IMR-90 (cell line): ENCODE data around the gene CFAP161. TPM values are rescaled to one million over a fixed set of nuclear protein-coding genes. Genes with fewer than 3 reads are reported as not detected.

Experiments
- ATAC-seq: fragments of 200-7000 bp; cut with Tn5 transposase; 2 replicates; pipeline ENCODE4 v1.9.1; 2020; ENCODE audit warnings: low read depth, mild to moderate bottlenecking, moderate library complexity
- BruUV-seq: library from RNA; stranded (reverse); fragments of 400-500 nt; replicated peaks from 2 replicates; lab custom pipeline; 2021; lab: Mats Ljungman, UMichigan
- CTCF ChIA-PET: fragments of 300-600 bp; formaldehyde crosslinking; extraction: SDS; loops from one replicate; lab custom pipeline; 2021; ENCODE audit warnings: antibody characterized with exemption; lab: Yijun Ruan, JAX
- POLR2A ChIA-PET: fragments of 300-600 bp; sonication (Branson Sonifier 250); formaldehyde crosslinking; loops from one replicate; lab custom pipeline; 2022; ENCODE audit warnings: antibody characterized with exemption; ENCODE audit not compliant: unreplicated experiment; lab: Charles Lee
- DNase-seq: peaks from one replicate; pipeline ENCODE4 v3.0.0; 2013
- H2AFZ ChIP-seq: replicated peaks from 2 replicates; pipeline ENCODE3; 2013; ENCODE audit warnings: low read length, mild to moderate bottlenecking; ENCODE audit not compliant: poor library complexity
- H2AK5ac ChIP-seq: 2 replicates; pipeline ENCODE4 v1.6.1; 2013; ENCODE audit warnings: low read depth, low read length, inconsistent platforms
- H2AK9ac ChIP-seq: replicated peaks from 2 replicates; pipeline ENCODE3; 2013; ENCODE audit warnings: mild to moderate bottlenecking, low read depth, low read length, moderate library complexity; ENCODE audit not compliant: poor library complexity
- H2BK120ac ChIP-seq: 2 replicates; pipeline ENCODE4 v1.6.1; 2013; ENCODE audit warnings: low read depth, low read length, inconsistent platforms
- H2BK15ac ChIP-seq: 3 replicates; pipeline ENCODE4 v1.6.1; 2013; ENCODE audit warnings: low read depth, low read length, inconsistent platforms
- H2BK20ac ChIP-seq: 2 replicates; pipeline ENCODE4 v1.6.1; 2013; ENCODE audit warnings: low read depth, mild to moderate bottlenecking, inconsistent platforms, low read length, moderate library complexity
- H2BK5ac ChIP-seq: 2 replicates; pipeline ENCODE4 v1.6.1; 2013; ENCODE audit warnings: mild to moderate bottlenecking, low read depth, low read length, inconsistent platforms; ENCODE audit not compliant: poor library complexity, severe bottlenecking
- H3K14ac ChIP-seq: replicated peaks from 2 replicates; pipeline ENCODE4 v1.6.1; 2013; ENCODE audit warnings: low read depth, low read length, inconsistent platforms
- H3K18ac ChIP-seq: 2 replicates; pipeline ENCODE4 v1.6.1; 2013; ENCODE audit warnings: low read depth, low read length, control low read depth
- H3K23ac ChIP-seq: 2 replicates; pipeline ENCODE4 v1.6.1; 2013; ENCODE audit warnings: low read depth, low read length, inconsistent platforms
- H3K27ac ChIP-seq: 2 replicates; pipeline ENCODE4 v1.5.1; 2013; ENCODE audit warnings: mild to moderate bottlenecking, control low read depth, low read length; ENCODE audit not compliant: insufficient read depth
- H3K27me3 ChIP-seq: 2 replicates; pipeline ENCODE4 v1.6.1; 2013; ENCODE audit warnings: low read length; ENCODE audit not compliant: control insufficient read depth, insufficient read depth
- H3K36me3 ChIP-seq: 2 replicates; pipeline ENCODE4 v1.6.1; 2013; ENCODE audit warnings: low read length, mixed read lengths; ENCODE audit not compliant: control insufficient read depth, insufficient read depth
- H3K4ac ChIP-seq: 2 replicates; pipeline ENCODE4 v1.6.1; 2013; ENCODE audit warnings: low read depth, low read length, inconsistent platforms
- H3K4me1 ChIP-seq: 2 replicates; pipeline ENCODE4 v1.6.1; 2013; ENCODE audit warnings: low read length, mixed read lengths; ENCODE audit not compliant: control insufficient read depth, insufficient read depth
- H3K4me2 ChIP-seq: 2 replicates; pipeline ENCODE4 v1.6.1; 2013; ENCODE audit warnings: low read depth, mild to moderate bottlenecking, control low read depth, low read length, moderate library complexity
- H3K4me3 ChIP-seq: 2 replicates; pipeline ENCODE4 v1.5.1; 2013; ENCODE audit warnings: low read depth, mild to moderate bottlenecking, control low read depth, low read length, moderate library complexity; ENCODE audit not compliant: insufficient read depth
- H3K56ac ChIP-seq: 2 replicates; pipeline ENCODE4 v1.6.1; 2013; ENCODE audit warnings: low read length, inconsistent platforms; ENCODE audit not compliant: insufficient read depth; ENCODE audit errors: extremely low read depth
- H3K79me1 ChIP-seq, 2 experiments: 2 replicates each; pipeline ENCODE4 v1.6.1; 2013; ENCODE audit warnings: low read length in 2 of 2, inconsistent platforms in 1 of 2, low read depth in 1 of 2
- H3K9ac ChIP-seq: 2 replicates; pipeline ENCODE4 v1.6.1; 2013; ENCODE audit warnings: low read depth, low read length, control low read depth
- H3K9me1 ChIP-seq: 2 replicates; pipeline ENCODE4 v1.6.1; 2013; ENCODE audit warnings: low read length, inconsistent platforms; ENCODE audit not compliant: insufficient read depth
- H3K9me3 ChIP-seq: 2 replicates; pipeline ENCODE4 v1.6.1; 2013; ENCODE audit warnings: low read length; ENCODE audit not compliant: control insufficient read depth, insufficient read depth
- H4K20me1 ChIP-seq: 2 replicates; pipeline ENCODE4 v1.6.1; 2013; ENCODE audit warnings: low read length, inconsistent platforms; ENCODE audit not compliant: insufficient read depth
- H4K5ac ChIP-seq: 2 replicates; pipeline ENCODE4 v1.6.1; 2013; ENCODE audit warnings: mild to moderate bottlenecking, low read depth, low read length, control low read depth
- H4K8ac ChIP-seq, 2 experiments: 2 replicates each; pipeline ENCODE4 v1.6.1; 2013; ENCODE audit warnings: low read depth in 2 of 2, low read length in 2 of 2, control low read depth in 1 of 2, inconsistent platforms in 1 of 2
- H4K91ac ChIP-seq: 2 replicates; pipeline ENCODE4 v1.6.1; 2013; ENCODE audit warnings: low read depth, low read length, inconsistent platforms; ENCODE audit not compliant: insufficient read depth
- BHLHE40 ChIP-seq: fragments of 150-350 bp; IDR thresholded peaks from 2 replicates; pipeline ENCODE4 v1.6.1; 2016; ENCODE audit warnings: mild to moderate bottlenecking, low read depth, low read length
- CEBPB ChIP-seq: IDR thresholded peaks from 2 replicates; pipeline ENCODE4 v1.6.1; 2012; ENCODE audit warnings: low read depth, low read length, improper control_type of control experiment
- FOS ChIP-seq: fragments of 150-350 bp; IDR thresholded peaks from 2 replicates; pipeline ENCODE4 v1.6.1; 2016; ENCODE audit warnings: low read depth, low read length
- MAZ ChIP-seq: IDR thresholded peaks from 2 replicates; pipeline ENCODE4 v1.6.1; 2012; ENCODE audit warnings: low read depth, mild to moderate bottlenecking, low read length, improper control_type of control experiment, moderate library complexity, borderline replicate concordance
- NFE2L2 ChIP-seq: fragments of 150-350 bp; IDR thresholded peaks from 2 replicates; pipeline ENCODE4 v1.6.1; 2016; ENCODE audit warnings: low read depth, mild to moderate bottlenecking, low read length
- POLR2A ChIP-seq: IDR thresholded peaks from 2 replicates; pipeline ENCODE4 v1.6.1; 2012; ENCODE audit warnings: mild to moderate bottlenecking, low read depth, low read length
- RAD21 ChIP-seq: IDR thresholded peaks from 2 replicates; pipeline ENCODE4 v1.6.1; 2012; ENCODE audit warnings: low read length, improper control_type of control experiment
- RCOR1 ChIP-seq: IDR thresholded peaks from 2 replicates; pipeline ENCODE4 v1.6.1; 2012; ENCODE audit warnings: mild to moderate bottlenecking, low read length, improper control_type of control experiment; ENCODE audit not compliant: insufficient replicate concordance
- RFX5 ChIP-seq: IDR thresholded peaks from 2 replicates; pipeline ENCODE4 v1.8.0; 2012; ENCODE audit warnings: low read depth, mild to moderate bottlenecking, low read length, moderate library complexity
- SMC3 ChIP-seq: fragments of 150-350 bp; IDR thresholded peaks from 2 replicates; pipeline ENCODE4 v1.6.1; 2016; ENCODE audit warnings: low read depth, mild to moderate bottlenecking, antibody characterized with exemption, low read length, moderate library complexity
- WGBS, 2 experiments: methylation state at CpG; one replicate each; pipeline versions ENCODE4 v1.1.5 to v1.1.7; 2013; ENCODE audit warnings: missing lambda C conversion rate in 2 of 2; ENCODE audit not compliant: insufficient read length in 1 of 2; ENCODE audit errors: extremely low coverage in 2 of 2; 5-methylcytosine and 5-hydroxymethylcytosine counted together
- dilution Hi-C: fragments of 300-500 bp; cut with HindIII; formaldehyde crosslinking; loops from one replicate; pipeline ENCODE4 v1.14.3; 2018; ENCODE audit warnings: low sequenced_read_pairs; ENCODE audit not compliant: unreplicated experiment
- in situ Hi-C: fragments of 300-500 bp; cut with MboI; formaldehyde crosslinking; loops from 3 replicates; pipeline ENCODE4 v1.14.3; 2019; ENCODE audit warnings: low sequenced_read_pairs, inconsistent platforms, mixed read lengths
- intact Hi-C: fragments of 100-400 bp; cut with micrococcal nuclease; formaldehyde crosslinking; loops from 2 replicates; pipeline ENCODE4 v1.10.0; 2022
- polyA plus RNA-seq, 3 experiments: library from polyadenylated mRNA; depleted of rRNA; stranded (reverse); fragments of >200 nt; gene quantifications; 2 replicates each; pipeline ENCODE4 v1.2.3, GENCODE V29; 2012; ENCODE audit warnings: low replicate concordance in 1 of 3
- total RNA-seq: library from RNA; depleted of rRNA; stranded (reverse); fragments of >200 nt; gene quantifications from 2 replicates; pipeline ENCODE4 v1.2.3, GENCODE V29; 2012
- TF ChIP-seq, protein P1 (sequence below): fragments of 150-350 bp; IDR thresholded peaks from 2 replicates; pipeline ENCODE4 v1.6.1; 2017; ENCODE audit warnings: mild to moderate bottlenecking, antibody characterized with exemption, low read length, low read depth

CFAP161 gene
- total and polyA plus RNA-seq, 2 of the 4 experiments (the other 2 are of a cell fraction) = not detected

DNA sequence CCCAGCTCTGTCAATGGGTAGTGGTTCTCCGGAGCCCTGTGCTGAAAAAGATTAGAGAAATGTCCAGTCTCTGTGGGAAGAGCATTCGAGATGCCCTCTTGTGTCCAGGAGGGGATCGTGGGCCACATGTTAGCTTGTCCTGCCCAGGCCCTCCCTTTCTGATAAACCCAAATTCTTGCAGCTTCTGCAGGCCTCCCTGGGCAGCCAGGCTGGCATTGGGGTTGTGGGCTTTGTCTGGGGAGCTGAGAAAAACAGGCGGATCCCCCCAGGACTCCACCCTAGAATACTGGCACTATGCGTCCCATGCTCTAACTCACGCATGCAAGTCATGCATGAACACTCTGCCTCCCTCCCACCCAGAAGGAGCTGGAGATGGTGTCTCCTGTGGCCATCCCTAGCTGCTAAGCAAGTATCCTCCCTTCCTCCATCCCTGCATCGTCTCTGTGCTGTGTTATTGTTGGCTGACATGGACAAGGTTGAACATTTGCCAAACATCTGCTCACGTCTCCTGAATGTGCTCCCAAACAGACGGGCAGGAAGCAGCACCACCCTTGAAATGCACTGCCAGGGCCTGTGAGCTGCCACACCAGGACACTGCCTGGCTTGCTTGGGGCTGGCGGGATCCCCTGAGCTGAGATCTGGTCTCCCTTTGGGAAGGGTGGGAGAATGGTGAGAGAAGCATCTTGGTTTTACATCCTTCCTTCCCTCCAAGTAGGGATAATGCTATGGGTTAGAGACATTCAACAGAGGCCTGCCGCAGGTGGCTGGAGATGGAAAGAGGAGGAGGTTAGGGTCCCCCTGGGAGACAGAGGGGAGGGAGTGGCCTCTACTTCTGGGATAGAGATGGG is 26.5 kb downstream of the CFAP161 start:
- Histone ChIP-seq H2AFZ (peak overlapping the region; percentile 71), H4K5ac (peak overlapping the region; percentile 80), H2BK15ac (peak overlapping the region; percentile 81; the same call in 2 of the 3 replicates), H3K36me3 (no peaks in the 10 kb centered on the region), H3K4ac (peak overlapping the region; percentile 98), H3K4me2 (no peak overlapping the region), H3K23ac (peak overlapping the region; percentile 70), H3K56ac (peak overlapping the region; percentile 39; the same call in 1 of the 2 replicates), H3K14ac (peak overlapping the region; percentile 88), H3K18ac (peak overlapping the region; percentile 71), H3K9me1 (peaks cover 35% of the 10 kb centered on the region), H4K8ac (peak overlapping the region; percentile 22 to 80), H3K4me1 (peaks cover 34% of the 10 kb centered on the region), H3K27ac (peak overlapping the region; percentile 68), H4K91ac (peak overlapping the region; percentile 89), H2AK5ac (peak overlapping the region; percentile 98), H3K79me1 (no peaks in the 10 kb centered on the region), H3K4me3 (no peak overlapping the region), H4K20me1 (no peaks in the 10 kb centered on the region), H3K27me3 (no peaks in the 10 kb centered on the region), H3K9me3 (no peaks in the 10 kb centered on the region), H2AK9ac (peak overlapping the region; percentile 83), H2BK5ac (peak overlapping the region; percentile 54), H2BK120ac (peak overlapping the region; percentile 97), H2BK20ac (peak overlapping the region; percentile 99), H3K9ac (peak overlapping the region; percentile 1; the same call in 1 of the 2 replicates)
- WGBS, 2 experiments = no CpG with 5 or more reads among the region's 11 CpGs
- DNase-seq = peak; percentile 95
- ATAC-seq = peak; percentile 50
- ChIA-PET POLR2A (interaction anchor here (1.1 kb wide), 1 partner anchor 29 kb away, joined by 4 read pairs; no protein-coding TSS in a partner anchor), CTCF (interaction anchor here (3.6 kb wide), 1 partner anchor 106 kb away, joined by 23 read pairs; no protein-coding TSS in a partner anchor)
- TF ChIP-seq, protein P1, sequence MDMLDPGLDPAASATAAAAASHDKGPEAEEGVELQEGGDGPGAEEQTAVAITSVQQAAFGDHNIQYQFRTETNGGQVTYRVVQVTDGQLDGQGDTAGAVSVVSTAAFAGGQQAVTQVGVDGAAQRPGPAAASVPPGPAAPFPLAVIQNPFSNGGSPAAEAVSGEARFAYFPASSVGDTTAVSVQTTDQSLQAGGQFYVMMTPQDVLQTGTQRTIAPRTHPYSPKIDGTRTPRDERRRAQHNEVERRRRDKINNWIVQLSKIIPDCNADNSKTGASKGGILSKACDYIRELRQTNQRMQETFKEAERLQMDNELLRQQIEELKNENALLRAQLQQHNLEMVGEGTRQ = no peak
- TF ChIP-seq MAZ = no peak
- TF ChIP-seq FOS = no peak
- no peak for TF ChIP-seq RAD21
- no peak for TF ChIP-seq POLR2A
- no peak for TF ChIP-seq NFE2L2
- TF ChIP-seq RCOR1 = no peak
- no peak for TF ChIP-seq RFX5
- no peak for TF ChIP-seq SMC3
- TF ChIP-seq CEBPB = no peak
- no peak; the same call in 1 of the 2 replicates for TF ChIP-seq BHLHE40
- in situ Hi-C loops (no loop called here), intact Hi-C loops (no loop called here), dilution Hi-C loops (no loop called here)
- no TSS peak for BruUV-seq
